ENCODE results near the gene ZBTB7A. TPM values are rescaled to one million over a fixed set of nuclear protein-coding genes. Genes with fewer than 3 reads are reported as not detected.

The ZBTB7A gene
- total RNA-seq, 1 donor from 2014 or later = 15.3 TPM

GRCh38 chr19:4093643-4094175, 27.0 kb upstream of the ZBTB7A start:
- H3K4me3 ChIP-seq (ENCODE audit: low read depth, low read length) = no peak overlapping the region
- peaks cover 16% of the 10 kb centered on the region for H3K36me3 ChIP-seq (ENCODE audit: control insufficient read depth, insufficient read depth, low read length)

GRCh38 chr19:4090356-4091220, 23.9 kb upstream of the ZBTB7A start:
- DNase-seq (ENCODE audit: low read depth) = no peak
- no peak for FAIRE-seq
- Histone ChIP-seq H3K36me3 (ENCODE audit: control insufficient read depth, insufficient read depth, low read length) (peaks cover 14% of the 10 kb centered on the region), H3K27me3 (ENCODE audit: control insufficient read depth, insufficient read depth, low read length) (no peaks in the 10 kb centered on the region), H3K4me3 (ENCODE audit: low read depth, low read length) (no peak overlapping the region)
- no peak for TF ChIP-seq CTCF (IDR thresholded peaks at IDR 0.05; ENCODE audit: insufficient read depth, low read length, severe bottlenecking)

More at GRCh38 chr19:4093643-4094175, 27.0 kb upstream of the ZBTB7A start:
- no peak for FAIRE-seq
- no peaks in the 10 kb centered on the region for H3K27me3 ChIP-seq (ENCODE audit: control insufficient read depth, insufficient read depth, low read length)
- no peak for DNase-seq (ENCODE audit: low read depth)
- TF ChIP-seq CTCF (IDR thresholded peaks at IDR 0.05; ENCODE audit: insufficient read depth, low read length, severe bottlenecking) = no peak

GRCh38 chr19:4089946-4090345, 23.2 kb upstream of the ZBTB7A start:
- TF ChIP-seq CTCF (IDR thresholded peaks at IDR 0.05; ENCODE audit: insufficient read depth, low read length, severe bottlenecking) = no peak
- DNase-seq (ENCODE audit: low read depth) = no peak
- FAIRE-seq = no peak
- H3K4me3 ChIP-seq (ENCODE audit: low read depth, low read length) = no peak overlapping the region
- H3K36me3 ChIP-seq (ENCODE audit: control insufficient read depth, insufficient read depth, low read length) = peaks cover 11% of the 10 kb centered on the region
- H3K27me3 ChIP-seq (ENCODE audit: control insufficient read depth, insufficient read depth, low read length) = no peaks in the 10 kb centered on the region

GRCh38 chr19:4089400-4089908, 22.8 kb upstream of the ZBTB7A start:
- TF ChIP-seq CTCF (IDR thresholded peaks at IDR 0.05; ENCODE audit: insufficient read depth, low read length, severe bottlenecking) = no peak
- FAIRE-seq = no peak
- peaks cover 10% of the 10 kb centered on the region for H3K36me3 ChIP-seq (ENCODE audit: control insufficient read depth, insufficient read depth, low read length)
- no peaks in the 10 kb centered on the region for H3K27me3 ChIP-seq (ENCODE audit: control insufficient read depth, insufficient read depth, low read length)
- DNase-seq (ENCODE audit: low read depth) = no peak
- no peak overlapping the region for H3K4me3 ChIP-seq (ENCODE audit: low read depth, low read length)

- H3K4me3 ChIP-seq (ENCODE audit: low read depth, low read length) = no peak overlapping the region
- H3K27me3 ChIP-seq (ENCODE audit: control insufficient read depth, insufficient read depth, low read length) = no peaks in the 10 kb centered on the region
- no peak for TF ChIP-seq CTCF (IDR thresholded peaks at IDR 0.05; ENCODE audit: insufficient read depth, low read length, severe bottlenecking)
- FAIRE-seq = no peak
- peaks cover 7% of the 10 kb centered on the region for H3K36me3 ChIP-seq (ENCODE audit: control insufficient read depth, insufficient read depth, low read length)
- no peak for DNase-seq (ENCODE audit: low read depth)
Observed at GRCh38 chr19:4088975-4089374, 22.3 kb upstream of the ZBTB7A start.

All from bronchial epithelial cell (primary cell).